ENCODE results near the gene PDE11A.
A peak's percentile ranks its signal among the peaks of the same experiment; 100 is the strongest.

Gene PDE11A

DNA sequence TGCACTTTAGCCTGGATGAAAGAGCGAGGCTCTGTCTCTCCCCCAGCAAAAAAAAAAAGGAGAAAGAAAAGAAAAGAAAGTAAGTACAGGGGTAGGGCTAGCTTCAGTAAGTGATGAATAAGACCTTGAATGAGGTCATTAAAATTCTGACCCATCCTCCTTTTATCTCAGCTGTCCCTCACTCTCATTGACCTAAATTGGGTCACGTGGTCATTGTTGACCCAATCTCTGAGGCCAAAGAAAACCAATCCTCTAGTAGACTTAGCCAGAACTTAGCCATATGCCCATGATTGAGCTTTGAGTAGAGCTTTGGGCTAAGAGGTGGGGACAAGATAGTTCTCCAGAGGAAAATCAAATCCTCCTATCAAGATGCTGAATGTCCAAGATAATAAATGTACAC, 149.3 kb downstream of the PDE11A start:
- DNase-seq (ENCODE audit: low read depth) = no peak

DNA sequence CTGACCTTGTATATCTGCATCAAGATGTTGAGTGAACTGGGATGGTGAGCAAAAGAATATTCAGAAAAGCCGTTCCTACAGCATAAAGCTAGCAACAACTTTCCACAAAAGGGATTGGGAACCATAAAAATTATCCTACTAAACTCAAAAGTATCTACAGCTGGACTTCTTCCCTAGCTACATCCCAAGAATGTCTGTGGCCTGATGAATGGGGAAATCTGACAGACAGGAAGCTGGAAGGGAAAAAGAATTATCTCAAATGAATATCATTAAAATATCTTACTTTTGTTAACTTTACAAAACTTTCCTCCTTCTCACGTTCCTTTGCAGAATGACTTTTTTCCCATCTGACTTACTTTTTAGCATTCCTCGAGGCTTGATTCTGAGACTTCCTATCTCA, 150.9 kb downstream of the PDE11A start:
- no peak for DNase-seq (ENCODE audit: low read depth)

DNA sequence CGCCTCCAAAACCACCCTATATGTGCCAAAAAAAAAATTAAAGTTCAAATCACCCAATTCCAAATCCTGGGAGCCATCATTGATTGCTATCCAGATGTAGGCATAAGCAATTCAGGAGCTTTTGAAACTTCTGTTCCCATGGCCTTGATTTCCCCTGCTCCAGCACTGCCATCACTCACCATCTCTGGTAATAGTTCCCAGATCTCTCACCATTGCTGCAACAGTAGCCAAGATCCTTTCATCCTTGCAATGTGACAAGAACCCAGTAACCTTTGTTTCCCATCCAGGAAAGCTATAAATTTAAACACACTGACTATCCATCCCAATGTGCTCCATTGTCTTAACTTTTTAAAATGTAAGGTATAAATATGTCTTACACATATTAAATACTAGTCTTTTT, 155.4 kb downstream of the PDE11A start:
- no peak for DNase-seq (ENCODE audit: low read depth)

DNA sequence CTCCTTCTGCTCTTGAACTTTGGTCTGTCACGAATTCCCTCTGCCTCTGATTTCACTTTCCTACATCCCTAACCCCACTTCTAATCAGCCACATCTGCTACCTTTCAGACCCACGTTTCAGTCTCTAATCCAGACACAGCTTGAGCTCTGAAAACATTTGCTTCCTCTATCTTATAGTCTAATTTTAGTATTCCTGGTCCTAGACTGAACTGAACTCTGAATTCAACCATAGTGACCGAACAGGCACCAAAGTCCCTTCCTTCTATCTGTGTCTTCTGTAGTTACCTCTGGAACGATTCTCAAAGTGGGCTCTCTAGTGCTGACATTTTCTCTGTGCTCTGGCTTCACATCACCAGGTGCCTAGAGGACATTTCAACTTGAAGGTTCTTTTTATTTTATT, 156.2 kb downstream of the PDE11A start:
- no peak for DNase-seq (ENCODE audit: low read depth)

DNA sequence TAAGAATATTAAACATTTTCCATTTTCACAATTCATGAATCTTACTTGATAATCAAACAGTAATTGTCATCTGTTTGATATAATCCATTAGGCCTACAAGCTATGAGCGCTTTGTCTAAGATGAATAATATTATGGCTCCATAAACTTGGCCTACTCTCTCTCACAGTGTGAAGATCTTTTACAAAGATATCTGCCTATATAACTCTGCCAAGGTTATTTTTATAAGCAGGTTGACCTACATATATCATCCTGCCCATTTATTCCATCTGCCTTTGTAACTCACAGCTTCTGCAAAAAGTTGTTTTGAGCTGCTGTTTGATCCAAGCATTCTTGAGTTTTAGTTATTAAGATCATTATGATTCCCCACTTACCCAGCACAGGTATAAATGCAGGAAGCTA, 158.3 kb downstream of the PDE11A start:
- no peak for DNase-seq (ENCODE audit: low read depth)

DNA sequence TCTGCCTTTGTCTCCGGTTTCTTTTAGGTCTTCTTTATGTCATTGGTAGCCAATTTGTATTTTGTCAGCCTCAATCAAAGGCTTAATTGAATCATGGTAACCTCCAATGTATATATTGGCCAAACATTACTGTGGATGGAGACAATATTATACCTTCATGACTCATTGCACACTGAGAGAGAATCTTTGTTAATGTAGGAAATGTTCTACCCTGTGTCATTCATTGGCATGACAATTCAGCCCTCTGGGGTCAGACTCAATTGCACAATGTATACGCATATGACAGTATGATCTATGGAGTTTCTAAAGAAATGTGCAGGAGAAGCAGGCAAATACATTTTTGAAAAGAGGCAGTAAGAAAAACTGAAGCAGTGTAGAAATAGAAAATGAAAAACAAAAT, 162.6 kb downstream of the PDE11A start:
- DNase-seq (ENCODE audit: low read depth) = no peak

DNA sequence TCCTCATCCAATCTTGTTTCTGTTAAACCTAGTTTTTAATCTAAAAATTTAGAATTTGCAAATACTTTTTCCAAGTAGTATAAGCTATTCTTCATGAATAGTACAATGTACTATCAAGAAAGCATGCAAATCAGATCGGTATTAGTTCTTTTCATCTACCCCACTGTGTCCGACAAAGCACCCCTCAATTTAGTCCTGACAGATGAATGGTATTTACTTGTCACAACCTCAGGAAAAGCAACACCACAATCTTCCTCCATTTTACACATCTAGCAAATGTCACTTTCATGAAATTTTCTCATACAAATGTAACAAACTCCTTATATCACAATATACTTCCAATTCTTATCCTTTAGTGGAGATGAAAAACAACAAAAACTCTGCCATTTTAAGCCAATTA, 163.8 kb downstream of the PDE11A start:
- DNase-seq (ENCODE audit: low read depth) = no peak

DNA sequence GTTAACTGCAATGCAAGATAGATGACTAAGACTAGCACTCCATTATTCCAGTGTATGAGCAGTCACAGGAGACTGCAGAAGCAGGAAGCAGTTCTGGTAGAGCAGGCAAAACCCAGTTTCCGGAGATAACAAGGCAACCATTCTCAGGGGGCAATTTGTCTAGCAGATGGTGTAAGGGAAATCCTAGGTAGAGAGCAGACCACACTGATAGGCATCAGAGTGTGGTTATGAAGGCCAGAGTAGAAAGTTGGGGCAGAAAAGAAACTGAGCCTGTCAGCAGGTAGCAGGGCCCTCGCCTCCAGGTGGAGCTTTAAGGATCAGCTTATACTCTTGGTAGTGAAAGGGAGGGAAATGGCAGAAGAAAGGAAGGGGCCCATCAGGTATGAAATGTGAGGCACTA, 164.4 kb downstream of the PDE11A start:
- no peak for DNase-seq (ENCODE audit: low read depth)

GRCh38 chr2:177906041-177906718, 166.4 kb downstream of the PDE11A start:
- peak; percentile 14 for DNase-seq (ENCODE audit: low read depth)

- DNase-seq (ENCODE audit: low read depth) = no peak
These were observed 166.9 kb downstream of the PDE11A start for GRCh38 chr2:177905640-177906039.

- no peak for DNase-seq (ENCODE audit: low read depth)
These were observed 170.0 kb downstream of the PDE11A start for GRCh38 chr2:177902395-177903163.

GRCh38 chr2:177900082-177900481, 172.5 kb downstream of the PDE11A start:
- no peak for DNase-seq (ENCODE audit: low read depth)

- DNase-seq (ENCODE audit: low read depth) = no peak
These were observed 175.3 kb downstream of the PDE11A start for GRCh38 chr2:177897278-177897677.

- no peak for DNase-seq (ENCODE audit: low read depth)
These were observed 176.0 kb downstream of the PDE11A start for GRCh38 chr2:177896587-177896986.

DNA sequence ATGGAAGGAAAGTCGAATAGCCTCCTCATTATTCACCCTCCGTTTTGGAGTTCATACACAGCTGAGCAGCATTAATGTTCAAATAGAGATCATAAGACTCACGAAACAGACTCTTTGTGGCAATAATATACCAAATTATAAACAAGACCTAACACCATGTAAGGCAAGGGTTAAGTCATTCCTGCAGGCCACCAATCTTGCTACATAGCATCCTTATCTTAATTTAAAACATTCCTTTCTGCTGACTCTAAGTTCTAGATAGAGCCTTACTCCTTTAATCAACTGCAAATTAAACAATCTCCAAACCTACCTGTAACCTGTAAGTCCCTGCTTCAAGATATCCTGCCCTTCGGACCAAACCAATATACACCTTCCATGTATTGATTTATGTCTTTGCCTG, 178.0 kb downstream of the PDE11A start:
- DNase-seq (ENCODE audit: low read depth) = no peak

- no peak for DNase-seq (ENCODE audit: low read depth)
These were observed 178.7 kb downstream of the PDE11A start for GRCh38 chr2:177893880-177894279.

- DNase-seq (ENCODE audit: low read depth) = no peak
These were observed 181.0 kb downstream of the PDE11A start for GRCh38 chr2:177891533-177891932.

- no peak for DNase-seq (ENCODE audit: low read depth)
These were observed 182.6 kb downstream of the PDE11A start for GRCh38 chr2:177889818-177890460.

DNA sequence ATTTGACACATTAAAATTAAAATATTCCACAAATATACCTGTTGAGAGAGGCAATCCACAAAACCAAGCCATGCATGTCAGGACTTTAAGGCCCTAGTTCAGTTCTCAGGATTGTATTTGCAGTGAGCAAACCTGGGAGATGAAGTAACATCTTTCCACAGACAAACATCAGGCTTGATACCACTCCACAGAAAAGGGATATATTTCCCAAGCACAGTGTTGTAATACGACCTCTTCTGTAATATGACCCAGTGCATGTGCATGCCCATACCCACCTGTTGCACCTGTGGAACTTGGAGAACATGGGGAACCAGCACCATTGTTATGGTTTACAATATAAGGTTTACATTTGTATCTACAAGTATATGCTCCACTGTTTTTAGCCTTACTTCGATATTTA, 184.0 kb downstream of the PDE11A start:
- no peak for DNase-seq (ENCODE audit: low read depth)

DNA sequence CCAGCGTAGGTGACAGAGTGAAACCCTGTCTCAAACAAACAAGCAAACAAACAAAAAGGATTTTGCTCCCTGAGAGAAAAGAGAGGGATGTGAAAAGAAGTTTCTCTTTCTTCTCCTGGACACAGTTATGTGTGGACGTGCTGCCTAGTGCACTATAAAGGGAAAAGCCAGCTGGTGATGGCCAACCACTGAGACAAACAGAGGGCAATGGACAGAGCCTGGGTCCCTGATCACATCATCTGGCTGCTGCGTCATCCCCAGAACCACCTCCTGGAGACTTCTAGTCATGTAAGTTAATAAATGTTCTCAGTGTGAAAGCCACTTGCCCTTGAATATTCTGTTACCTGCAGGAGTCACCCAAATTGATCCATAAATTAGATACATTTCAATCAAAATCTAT, 184.9 kb downstream of the PDE11A start:
- DNase-seq (ENCODE audit: low read depth) = no peak

- DNase-seq (ENCODE audit: low read depth) = no peak
These were observed 185.8 kb downstream of the PDE11A start for GRCh38 chr2:177886824-177887223.

- no peak for DNase-seq (ENCODE audit: low read depth)
These were observed 186.6 kb downstream of the PDE11A start for GRCh38 chr2:177885828-177886466.

GRCh38 chr2:177883177-177883576, 189.4 kb downstream of the PDE11A start:
- DNase-seq (ENCODE audit: low read depth) = no peak

All from stimulated activated CD8-positive, alpha-beta memory T cell treated with anti-CD3 and anti-CD28 coated beads, Interleukin-15, amount 100 ng/mL, for 1 hour (primary cell).